ENCODE measurements around the gene HOXA3. TPM values are rescaled to one million over a fixed set of nuclear protein-coding genes. Genes with fewer than 3 reads are reported as not detected.

The HOXA3 gene
- total RNA-seq, 1 experiment from 2014 or later: 9.2 TPM

GRCh38 chr7:27134392-27134791 lies 18.0 kb downstream of the HOXA3 start:
- Histone ChIP-seq H4K20me1 (ENCODE audit: insufficient read depth) (no peaks in the 10 kb centered on the region), H2AFZ (ENCODE audit: low read depth, low read length, poor library complexity, severe bottlenecking) (no peak overlapping the region), H3K36me3 (ENCODE audit: control insufficient read depth in 1 of 2, insufficient read depth in 2 of 2, low read length in 2 of 2) (no peaks in the 10 kb centered on the region), H3K9me2 (ENCODE audit: insufficient read depth) (no peaks in the 10 kb centered on the region), H3K27ac (ENCODE audit: low read depth, low read length) (peak overlapping the region; percentile 5; the same call in 1 of the 2 replicates), H3K27me3 (ENCODE audit: insufficient read depth, low read length) (no peaks in the 10 kb centered on the region), H3K4me1 (ENCODE audit: control insufficient read depth in 1 of 2, insufficient read depth in 2 of 2, low read length in 2 of 2) (peaks cover 41 to 81% of the 10 kb centered on the region in 2 experiments), H3K4me2 (ENCODE audit: low read length) (peak overlapping the region; percentile 83), H3K9me3 (ENCODE audit: control insufficient read depth in 1 of 2, insufficient read depth in 1 of 2, low read depth in 1 of 2, low read length in 2 of 2) (no peaks in the 10 kb centered on the region), H3K9ac (ENCODE audit: low read length) (peak overlapping the region; percentile 55; the same call in 1 of the 2 replicates), H3K79me2 (ENCODE audit: insufficient read depth, low read length) (no peaks in the 10 kb centered on the region), H3K4me3 (replicated peaks in 1 of 2; ENCODE audit: low read depth in 1 of 2, low read length in 2 of 2) (peak overlapping the region in 1 of 2 experiments; percentile 22; a peak in 1 of 4 replicates)
- intact Hi-C loops (cut with micrococcal nuclease): no loop called here
- CTCF ChIA-PET: interaction anchor here (0.9 to 1.3 kb wide), 2 partner anchors 27 to 280 kb away, joined by 3 read pairs; no protein-coding TSS in a partner anchor
- RAD21 ChIA-PET (ENCODE audit: low non-redundant PET in 1 of 2, low total read pairs in 2 of 2, uncharacterized antibody in 2 of 2, unreplicated experiment in 2 of 2): interaction anchor here in 1 of 2 experiments (1.2 kb wide), 1 partner anchor 19 kb away, joined by 4 read pairs; no protein-coding TSS in a partner anchor
- BruUV-seq (replicated peaks): no TSS peak
- no peak for ATAC-seq
- POLR2A ChIA-PET: no interaction called here
- TF ChIP-seq POLR2AphosphoS5 (IDR thresholded peaks at IDR 0.05; ENCODE audit: low read depth, low read length): no peak
- no peak for TF ChIP-seq ATF3 (IDR thresholded peaks at IDR 0.05)
- peak; percentile 56 for TF ChIP-seq JUND (IDR thresholded peaks at IDR 0.05)
- peak; percentile 44 for TF ChIP-seq SP1 (IDR thresholded peaks at IDR 0.05; ENCODE audit: low read depth)
- peak; percentile 63 for TF ChIP-seq CEBPB (IDR thresholded peaks at IDR 0.05; ENCODE audit: low read depth)
- no peak for TF ChIP-seq TCF7L2 (IDR thresholded peaks at IDR 0.05; ENCODE audit: borderline replicate concordance, extremely low read depth, insufficient read depth, insufficient read length)
- TF ChIP-seq FOSL1 (IDR thresholded peaks at IDR 0.05; ENCODE audit: low read depth): peak; percentile 37
- TF ChIP-seq YY1 (IDR thresholded peaks at IDR 0.05; ENCODE audit: extremely low read depth, insufficient replicate concordance, low read depth, low read length): no peak
- TF ChIP-seq, protein P1, sequence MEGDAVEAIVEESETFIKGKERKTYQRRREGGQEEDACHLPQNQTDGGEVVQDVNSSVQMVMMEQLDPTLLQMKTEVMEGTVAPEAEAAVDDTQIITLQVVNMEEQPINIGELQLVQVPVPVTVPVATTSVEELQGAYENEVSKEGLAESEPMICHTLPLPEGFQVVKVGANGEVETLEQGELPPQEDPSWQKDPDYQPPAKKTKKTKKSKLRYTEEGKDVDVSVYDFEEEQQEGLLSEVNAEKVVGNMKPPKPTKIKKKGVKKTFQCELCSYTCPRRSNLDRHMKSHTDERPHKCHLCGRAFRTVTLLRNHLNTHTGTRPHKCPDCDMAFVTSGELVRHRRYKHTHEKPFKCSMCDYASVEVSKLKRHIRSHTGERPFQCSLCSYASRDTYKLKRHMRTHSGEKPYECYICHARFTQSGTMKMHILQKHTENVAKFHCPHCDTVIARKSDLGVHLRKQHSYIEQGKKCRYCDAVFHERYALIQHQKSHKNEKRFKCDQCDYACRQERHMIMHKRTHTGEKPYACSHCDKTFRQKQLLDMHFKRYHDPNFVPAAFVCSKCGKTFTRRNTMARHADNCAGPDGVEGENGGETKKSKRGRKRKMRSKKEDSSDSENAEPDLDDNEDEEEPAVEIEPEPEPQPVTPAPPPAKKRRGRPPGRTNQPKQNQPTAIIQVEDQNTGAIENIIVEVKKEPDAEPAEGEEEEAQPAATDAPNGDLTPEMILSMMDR (IDR thresholded peaks at IDR 0.05 in 2 of 3, conservative IDR thresholded peaks at IDR 0.05 in 1 of 3; ENCODE audit: borderline replicate concordance in 1 of 3, insufficient read depth in 1 of 3, low read depth in 2 of 3, low read length in 2 of 3): no peak
- TF ChIP-seq EZH2 (IDR thresholded peaks at IDR 0.05): no peak
- no peak for TF ChIP-seq POLR2A (IDR thresholded peaks at IDR 0.05; ENCODE audit: borderline replicate concordance, extremely low read depth, insufficient read depth, insufficient read length)
- no peak for DNase-seq (ENCODE audit: low read depth, low spot score)

All from HCT116 (cell line).